ENCODE results near the gene PLXNC1.

PLXNC1 gene

DNA sequence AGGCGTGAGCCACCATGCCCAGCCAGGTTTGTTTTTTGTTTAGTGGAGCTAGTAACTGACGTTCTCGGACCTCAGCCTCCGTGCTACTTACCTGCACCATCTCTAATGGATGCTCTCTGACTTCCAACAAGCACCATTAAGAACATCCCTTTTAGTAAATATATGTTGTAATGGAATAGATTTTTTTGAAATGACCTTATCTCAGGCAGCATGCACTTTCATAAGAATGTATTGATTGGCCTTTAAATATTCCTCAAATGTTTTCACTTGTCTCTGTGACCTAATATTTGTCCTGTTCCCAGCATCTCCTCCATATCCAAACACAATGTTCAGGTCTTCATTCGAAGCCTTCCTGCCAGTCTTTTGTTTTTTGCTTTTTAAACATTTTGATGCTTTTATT lies 51.7 kb downstream of the PLXNC1 start:
- POLR2A ChIA-PET = no interaction called here
- TF ChIP-seq, protein P1, sequence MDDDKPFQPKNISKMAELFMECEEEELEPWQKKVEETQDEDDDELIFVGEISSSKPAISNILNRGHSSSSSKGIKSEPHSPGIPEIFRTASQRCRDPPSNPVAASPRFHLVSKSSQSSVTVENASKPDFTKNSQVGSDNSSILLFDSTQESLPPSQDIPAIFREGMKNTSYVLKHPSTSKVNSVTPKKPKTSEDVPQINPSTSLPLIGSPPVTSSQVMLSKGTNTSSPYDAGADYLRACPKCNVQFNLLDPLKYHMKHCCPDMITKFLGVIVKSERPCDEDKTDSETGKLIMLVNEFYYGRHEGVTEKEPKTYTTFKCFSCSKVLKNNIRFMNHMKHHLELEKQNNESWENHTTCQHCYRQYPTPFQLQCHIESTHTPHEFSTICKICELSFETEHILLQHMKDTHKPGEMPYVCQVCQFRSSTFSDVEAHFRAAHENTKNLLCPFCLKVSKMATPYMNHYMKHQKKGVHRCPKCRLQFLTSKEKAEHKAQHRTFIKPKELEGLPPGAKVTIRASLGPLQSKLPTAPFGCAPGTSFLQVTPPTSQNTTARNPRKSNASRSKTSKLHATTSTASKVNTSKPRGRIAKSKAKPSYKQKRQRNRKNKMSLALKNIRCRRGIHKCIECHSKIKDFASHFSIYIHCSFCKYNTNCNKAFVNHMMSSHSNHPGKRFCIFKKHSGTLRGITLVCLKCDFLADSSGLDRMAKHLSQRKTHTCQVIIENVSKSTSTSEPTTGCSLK (tag by site-specific recombination; IDR thresholded peaks at IDR 0.05) = no peak
- TF ChIP-seq ZNF791 (tag by site-specific recombination; IDR thresholded peaks at IDR 0.05) (no peak), ZNF48 (tag by site-specific recombination; IDR thresholded peaks at IDR 0.05) (no peak), ZNF366 (tag by site-specific recombination; conservative IDR thresholded peaks at IDR 0.05) (no peak), ZSCAN23 (tag by site-specific recombination; IDR thresholded peaks at IDR 0.05) (no peak), ZNF211 (tag by site-specific recombination; IDR thresholded peaks at IDR 0.05; ENCODE audit: low read depth) (no peak), HOXD13 (CRISPR knock-in tag; IDR thresholded peaks at IDR 0.05; ENCODE audit: borderline replicate concordance) (no peak), GLI4 (tag by site-specific recombination; IDR thresholded peaks at IDR 0.05) (no peak), KLF8 (tag by site-specific recombination; IDR thresholded peaks at IDR 0.05) (no peak), ZNF140 (tag by site-specific recombination; IDR thresholded peaks at IDR 0.05) (no peak), TCF7L2 (IDR thresholded peaks at IDR 0.05; ENCODE audit: borderline replicate concordance, low read depth, low read length) (no peak), ZNF677 (tag by site-specific recombination; IDR thresholded peaks at IDR 0.05) (no peak)
- TF ChIP-seq, protein P2, sequence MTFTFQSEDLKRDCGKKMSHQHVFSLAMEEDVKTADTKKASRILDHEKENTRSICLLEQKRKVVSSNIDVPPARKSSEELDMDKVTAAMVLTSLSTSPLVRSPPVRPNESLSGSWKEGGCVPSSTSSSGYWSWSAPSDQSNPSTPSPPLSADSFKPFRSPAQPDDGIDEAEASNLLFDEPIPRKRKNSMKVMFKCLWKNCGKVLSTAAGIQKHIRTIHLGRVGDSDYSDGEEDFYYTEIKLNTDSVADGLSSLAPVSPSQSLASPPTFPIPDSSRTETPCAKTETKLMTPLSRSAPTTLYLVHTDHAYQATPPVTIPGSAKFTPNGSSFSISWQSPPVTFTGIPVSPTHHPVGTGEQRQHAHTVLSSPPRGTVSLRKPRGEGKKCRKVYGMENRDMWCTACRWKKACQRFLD (tag by site-specific recombination; IDR thresholded peaks at IDR 0.05) = no peak
- Histone ChIP-seq H3K27ac (ENCODE audit: extremely low read depth, low read depth, low read length) (no peak overlapping the region), H3K9me3 (ENCODE audit: control insufficient read depth, insufficient read depth, low read depth, low read length) (no peaks in the 10 kb centered on the region), H3K36me3 (ENCODE audit: control insufficient read depth in 2 of 2, insufficient read depth in 1 of 2, low read length in 2 of 2) (no peaks in the 10 kb centered on the region), H3K4me1 (ENCODE audit: control insufficient read depth, insufficient read depth, low read length) (no peaks in the 10 kb centered on the region), H3K4me3 (ENCODE audit: low read depth, low read length) (no peak overlapping the region)
- CTCF ChIA-PET = no interaction called here

DNA sequence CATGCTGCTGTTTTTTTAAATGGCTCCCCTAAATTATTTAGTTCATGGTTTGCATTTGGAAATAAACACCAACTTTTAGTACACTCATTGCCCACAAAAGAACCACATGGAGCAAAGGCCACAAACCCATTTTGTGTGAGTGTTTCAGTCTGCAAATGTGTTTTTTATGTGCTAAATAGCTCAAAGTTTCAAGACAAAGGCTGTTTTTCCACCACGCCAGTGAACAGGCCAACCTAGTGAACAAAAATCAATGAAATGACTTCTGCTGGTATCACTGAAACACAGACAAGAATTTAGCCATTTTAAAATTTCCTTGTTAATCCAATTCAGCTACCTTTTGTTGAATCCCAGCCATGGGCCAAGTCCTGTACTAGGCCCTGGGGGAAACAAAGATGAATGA lies 52.3 kb downstream of the PLXNC1 start:
- no peak overlapping the region for H3K27ac ChIP-seq (ENCODE audit: extremely low read depth, low read depth, low read length)
- no peaks in the 10 kb centered on the region for H3K36me3 ChIP-seq (ENCODE audit: control insufficient read depth in 2 of 2, insufficient read depth in 1 of 2, low read length in 2 of 2)
- ChIA-PET CTCF (no interaction called here), POLR2A (no interaction called here)
- no peaks in the 10 kb centered on the region for H3K9me3 ChIP-seq (ENCODE audit: control insufficient read depth, insufficient read depth, low read depth, low read length)
- H3K4me3 ChIP-seq (ENCODE audit: low read depth, low read length) = no peak overlapping the region
- no peaks in the 10 kb centered on the region for H3K4me1 ChIP-seq (ENCODE audit: control insufficient read depth, insufficient read depth, low read length)
- TF ChIP-seq ZNF335 (tag by site-specific recombination; conservative IDR thresholded peaks at IDR 0.05) (no peak), REPIN1 (tag by site-specific recombination; IDR thresholded peaks at IDR 0.05; ENCODE audit: low read depth) (no peak), ZNF223 (tag by site-specific recombination; IDR thresholded peaks at IDR 0.05) (no peak), ZNF16 (tag by site-specific recombination; IDR thresholded peaks at IDR 0.05; ENCODE audit: low read depth) (no peak), ZNF366 (tag by site-specific recombination; conservative IDR thresholded peaks at IDR 0.05) (no peak), ZNF529 (tag by site-specific recombination; IDR thresholded peaks at IDR 0.05; ENCODE audit: insufficient replicate concordance) (no peak), ZNF510 (tag by site-specific recombination; IDR thresholded peaks at IDR 0.05; ENCODE audit: insufficient replicate concordance) (no peak), SCRT2 (tag by site-specific recombination; IDR thresholded peaks at IDR 0.05) (no peak), ZNF140 (tag by site-specific recombination; IDR thresholded peaks at IDR 0.05) (no peak), ZNF560 (tag by site-specific recombination; IDR thresholded peaks at IDR 0.05; ENCODE audit: borderline replicate concordance) (no peak)
- TF ChIP-seq, protein P3, sequence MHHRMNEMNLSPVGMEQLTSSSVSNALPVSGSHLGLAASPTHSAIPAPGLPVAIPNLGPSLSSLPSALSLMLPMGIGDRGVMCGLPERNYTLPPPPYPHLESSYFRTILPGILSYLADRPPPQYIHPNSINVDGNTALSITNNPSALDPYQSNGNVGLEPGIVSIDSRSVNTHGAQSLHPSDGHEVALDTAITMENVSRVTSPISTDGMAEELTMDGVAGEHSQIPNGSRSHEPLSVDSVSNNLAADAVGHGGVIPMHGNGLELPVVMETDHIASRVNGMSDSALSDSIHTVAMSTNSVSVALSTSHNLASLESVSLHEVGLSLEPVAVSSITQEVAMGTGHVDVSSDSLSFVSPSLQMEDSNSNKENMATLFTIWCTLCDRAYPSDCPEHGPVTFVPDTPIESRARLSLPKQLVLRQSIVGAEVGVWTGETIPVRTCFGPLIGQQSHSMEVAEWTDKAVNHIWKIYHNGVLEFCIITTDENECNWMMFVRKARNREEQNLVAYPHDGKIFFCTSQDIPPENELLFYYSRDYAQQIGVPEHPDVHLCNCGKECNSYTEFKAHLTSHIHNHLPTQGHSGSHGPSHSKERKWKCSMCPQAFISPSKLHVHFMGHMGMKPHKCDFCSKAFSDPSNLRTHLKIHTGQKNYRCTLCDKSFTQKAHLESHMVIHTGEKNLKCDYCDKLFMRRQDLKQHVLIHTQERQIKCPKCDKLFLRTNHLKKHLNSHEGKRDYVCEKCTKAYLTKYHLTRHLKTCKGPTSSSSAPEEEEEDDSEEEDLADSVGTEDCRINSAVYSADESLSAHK (tag by site-specific recombination; IDR thresholded peaks at IDR 0.05) = no peak
- TF ChIP-seq, protein P4, sequence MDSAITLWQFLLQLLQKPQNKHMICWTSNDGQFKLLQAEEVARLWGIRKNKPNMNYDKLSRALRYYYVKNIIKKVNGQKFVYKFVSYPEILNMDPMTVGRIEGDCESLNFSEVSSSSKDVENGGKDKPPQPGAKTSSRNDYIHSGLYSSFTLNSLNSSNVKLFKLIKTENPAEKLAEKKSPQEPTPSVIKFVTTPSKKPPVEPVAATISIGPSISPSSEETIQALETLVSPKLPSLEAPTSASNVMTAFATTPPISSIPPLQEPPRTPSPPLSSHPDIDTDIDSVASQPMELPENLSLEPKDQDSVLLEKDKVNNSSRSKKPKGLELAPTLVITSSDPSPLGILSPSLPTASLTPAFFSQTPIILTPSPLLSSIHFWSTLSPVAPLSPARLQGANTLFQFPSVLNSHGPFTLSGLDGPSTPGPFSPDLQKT (IDR thresholded peaks at IDR 0.05; ENCODE audit: borderline replicate concordance, low read depth, low read length) = no peak

Measured in HEK293 (cell line).